Neural cell (in vitro differentiated cells): ENCODE measurements around the gene CDK9. TPM values are rescaled to one million over a fixed set of nuclear protein-coding genes. Genes with fewer than 3 reads are reported as not detected.

Experiments used
- H2AFZ ChIP-seq: fragments of 200-600, 300-800 bp; sonication (generic), shearing (Covaris generic); 2 replicates; pipeline ENCODE4 v1.6.0; 2014; ENCODE audit warnings: low read depth, mild to moderate bottlenecking, antibody characterized with exemption, low read length, moderate library complexity
- H3F3A ChIP-seq: fragments of 200-600 bp; shearing (Covaris generic); 2 replicates; pipeline ENCODE4 v1.6.1; 2016; ENCODE audit warnings: mild to moderate bottlenecking, moderate library complexity, mixed read lengths, antibody characterized with exemption, low read length; ENCODE audit not compliant: insufficient read depth, poor library complexity, severe bottlenecking
- H3K27ac ChIP-seq: fragments of 200-600, 300-800 bp; sonication (generic), shearing (Covaris generic); 2 replicates; pipeline ENCODE4 v1.5.1; 2014; ENCODE audit warnings: mild to moderate bottlenecking, low read length, moderate library complexity
- H3K27me3 ChIP-seq: fragments of 300-800, 200-600 bp; sonication (generic), shearing (Covaris generic); 2 replicates; pipeline ENCODE4 v1.6.0; 2014; ENCODE audit warnings: mild to moderate bottlenecking, low read depth, low read length, moderate library complexity; ENCODE audit not compliant: insufficient read depth
- H3K36me3 ChIP-seq: fragments of 300-800, 200-600 bp; sonication (generic), shearing (Covaris generic); 2 replicates; pipeline ENCODE4 v1.5.1; 2014; ENCODE audit warnings: mild to moderate bottlenecking, antibody characterized with exemption, low read length, moderate library complexity; ENCODE audit not compliant: insufficient read depth
- H3K4me2 ChIP-seq: fragments of 300-800, 200-600 bp; sonication (generic), shearing (Covaris generic); 2 replicates; pipeline ENCODE4 v1.6.0; 2014; ENCODE audit warnings: mild to moderate bottlenecking, low read length
- H3K4me3 ChIP-seq: fragments of 300-800, 200-600 bp; sonication (generic), shearing (Covaris generic); 2 replicates; pipeline ENCODE4 v1.5.1; 2014; ENCODE audit warnings: mild to moderate bottlenecking, low read length, moderate library complexity
- H3K79me2 ChIP-seq: fragments of 200-600 bp; shearing (Covaris generic); replicated peaks from 2 replicates; pipeline ENCODE4 v1.6.0; 2014; ENCODE audit warnings: mild to moderate bottlenecking, low read length, moderate library complexity; ENCODE audit not compliant: insufficient read depth
- H3K9ac ChIP-seq: fragments of 300-800, 200-600 bp; sonication (generic), shearing (Covaris generic); 2 replicates; pipeline ENCODE4 v1.6.1; 2016; ENCODE audit warnings: mild to moderate bottlenecking, low read length, mixed read lengths
- H3K9me2 ChIP-seq: fragments of 200-600 bp; shearing (Covaris generic); 2 replicates; pipeline ENCODE4 v1.6.1; 2016; ENCODE audit warnings: mild to moderate bottlenecking, low read length, mixed read lengths; ENCODE audit not compliant: insufficient read depth
- H3K9me3 ChIP-seq: fragments of 200-600, 300-800 bp; sonication (generic), shearing (Covaris generic); 2 replicates; pipeline ENCODE4 v1.6.1; 2016; ENCODE audit warnings: mild to moderate bottlenecking, mixed run types, low read length, moderate library complexity, mixed read lengths
- H4K20me1 ChIP-seq: fragments of 200-600 bp; shearing (Covaris generic); 2 replicates; pipeline ENCODE4 v1.6.1; 2016; ENCODE audit warnings: mild to moderate bottlenecking, mixed run types; ENCODE audit not compliant: insufficient read depth
- EP300 ChIP-seq: fragments of 450-650 bp; conservative IDR thresholded peaks from 2 replicates; pipeline ENCODE4 v1.6.1; 2014; ENCODE audit warnings: antibody characterized with exemption, mild to moderate bottlenecking, moderate library complexity; ENCODE audit not compliant: poor library complexity, severe bottlenecking
- EZH2 ChIP-seq: fragments of 200-600, 300-800 bp; shearing (Covaris generic), sonication (generic); IDR thresholded peaks from 2 replicates; pipeline ENCODE4 v1.6.1; 2014; ENCODE audit warnings: antibody characterized with exemption, low read length, borderline replicate concordance, mild to moderate bottlenecking; ENCODE audit not compliant: insufficient read depth, poor library complexity, severe bottlenecking
- MXI1 ChIP-seq: fragments of 450-650 bp; conservative IDR thresholded peaks from 2 replicates; pipeline ENCODE4 v1.6.1; 2014; ENCODE audit warnings: antibody characterized with exemption, mild to moderate bottlenecking; ENCODE audit not compliant: poor library complexity, severe bottlenecking
- POLR2AphosphoS5 ChIP-seq: IDR thresholded peaks from 2 replicates; pipeline ENCODE4 v1.6.1; 2012
- RAD21 ChIP-seq: fragments of 450-650 bp; conservative IDR thresholded peaks from 2 replicates; pipeline ENCODE4 v1.6.1; 2014; ENCODE audit warnings: antibody characterized with exemption, mild to moderate bottlenecking, moderate library complexity
- SMC3 ChIP-seq: fragments of 450-650 bp; conservative IDR thresholded peaks from 2 replicates; pipeline ENCODE4 v1.6.1; 2014; ENCODE audit warnings: antibody characterized with exemption, mild to moderate bottlenecking, moderate library complexity; ENCODE audit not compliant: poor library complexity
- TAF1 ChIP-seq: IDR thresholded peaks from 2 replicates; pipeline ENCODE4 v1.6.1; 2012; ENCODE audit warnings: low read depth
- polyA plus RNA-seq: library from polyadenylated mRNA; depleted of rRNA; stranded (reverse); fragments of >200 nt; gene quantifications from 2 replicates; pipeline ENCODE4 v1.2.3, GENCODE V29; 2014
- TF ChIP-seq, protein P1 (sequence below): IDR thresholded peaks from 2 replicates; pipeline ENCODE4 v1.6.1; 2012; ENCODE audit warnings: borderline replicate concordance
- TF ChIP-seq, protein P2 (sequence below): fragments of 450-650 bp; IDR thresholded peaks from 2 replicates; pipeline ENCODE4 v1.5.1; 2014; ENCODE audit warnings: antibody characterized with exemption, mild to moderate bottlenecking, moderate library complexity; ENCODE audit not compliant: poor library complexity, severe bottlenecking

The CDK9 gene
- polyA plus RNA-seq, 1 donor from 2014 or later: 195 TPM

DNA sequence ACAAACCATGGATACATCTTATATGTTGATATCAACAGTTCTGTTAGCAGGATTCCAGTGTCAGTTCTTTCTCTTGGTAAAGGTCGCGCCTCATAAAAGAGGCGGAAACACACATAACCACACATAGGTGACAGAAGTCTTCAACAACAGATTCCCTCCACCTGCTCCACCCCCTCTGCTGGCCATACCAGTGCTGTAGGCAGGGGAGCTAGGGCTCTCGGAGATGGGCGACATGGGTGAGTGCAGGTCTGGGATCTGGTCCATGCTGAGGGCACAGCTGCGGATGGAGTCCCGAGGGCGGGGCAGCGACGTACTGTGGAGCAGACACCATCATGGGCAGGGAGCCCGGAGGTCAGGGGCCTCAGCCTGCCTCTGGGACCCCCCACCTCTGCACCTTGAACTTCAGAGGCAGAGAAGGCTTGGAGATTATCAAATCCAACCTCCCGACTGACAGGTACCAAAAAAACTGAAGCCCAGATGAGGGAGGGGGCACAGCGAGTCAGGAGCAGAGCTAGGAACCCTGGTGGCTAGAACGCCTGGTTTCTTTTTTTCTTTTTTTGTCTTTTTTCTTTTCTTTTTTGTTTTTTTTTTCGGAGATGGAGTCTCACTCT is 38.8 kb upstream of the CDK9 start:
- H4K20me1 ChIP-seq: no peaks in the 10 kb centered on the region
- TF ChIP-seq EP300: no peak
- TF ChIP-seq MXI1: no peak
- TF ChIP-seq, protein P1, sequence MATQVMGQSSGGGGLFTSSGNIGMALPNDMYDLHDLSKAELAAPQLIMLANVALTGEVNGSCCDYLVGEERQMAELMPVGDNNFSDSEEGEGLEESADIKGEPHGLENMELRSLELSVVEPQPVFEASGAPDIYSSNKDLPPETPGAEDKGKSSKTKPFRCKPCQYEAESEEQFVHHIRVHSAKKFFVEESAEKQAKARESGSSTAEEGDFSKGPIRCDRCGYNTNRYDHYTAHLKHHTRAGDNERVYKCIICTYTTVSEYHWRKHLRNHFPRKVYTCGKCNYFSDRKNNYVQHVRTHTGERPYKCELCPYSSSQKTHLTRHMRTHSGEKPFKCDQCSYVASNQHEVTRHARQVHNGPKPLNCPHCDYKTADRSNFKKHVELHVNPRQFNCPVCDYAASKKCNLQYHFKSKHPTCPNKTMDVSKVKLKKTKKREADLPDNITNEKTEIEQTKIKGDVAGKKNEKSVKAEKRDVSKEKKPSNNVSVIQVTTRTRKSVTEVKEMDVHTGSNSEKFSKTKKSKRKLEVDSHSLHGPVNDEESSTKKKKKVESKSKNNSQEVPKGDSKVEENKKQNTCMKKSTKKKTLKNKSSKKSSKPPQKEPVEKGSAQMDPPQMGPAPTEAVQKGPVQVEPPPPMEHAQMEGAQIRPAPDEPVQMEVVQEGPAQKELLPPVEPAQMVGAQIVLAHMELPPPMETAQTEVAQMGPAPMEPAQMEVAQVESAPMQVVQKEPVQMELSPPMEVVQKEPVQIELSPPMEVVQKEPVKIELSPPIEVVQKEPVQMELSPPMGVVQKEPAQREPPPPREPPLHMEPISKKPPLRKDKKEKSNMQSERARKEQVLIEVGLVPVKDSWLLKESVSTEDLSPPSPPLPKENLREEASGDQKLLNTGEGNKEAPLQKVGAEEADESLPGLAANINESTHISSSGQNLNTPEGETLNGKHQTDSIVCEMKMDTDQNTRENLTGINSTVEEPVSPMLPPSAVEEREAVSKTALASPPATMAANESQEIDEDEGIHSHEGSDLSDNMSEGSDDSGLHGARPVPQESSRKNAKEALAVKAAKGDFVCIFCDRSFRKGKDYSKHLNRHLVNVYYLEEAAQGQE: no peak
- TF ChIP-seq POLR2AphosphoS5: no peak
- no peak for TF ChIP-seq TAF1
- no peak for TF ChIP-seq EZH2
- no peak for TF ChIP-seq RAD21
- TF ChIP-seq SMC3: no peak

DNA sequence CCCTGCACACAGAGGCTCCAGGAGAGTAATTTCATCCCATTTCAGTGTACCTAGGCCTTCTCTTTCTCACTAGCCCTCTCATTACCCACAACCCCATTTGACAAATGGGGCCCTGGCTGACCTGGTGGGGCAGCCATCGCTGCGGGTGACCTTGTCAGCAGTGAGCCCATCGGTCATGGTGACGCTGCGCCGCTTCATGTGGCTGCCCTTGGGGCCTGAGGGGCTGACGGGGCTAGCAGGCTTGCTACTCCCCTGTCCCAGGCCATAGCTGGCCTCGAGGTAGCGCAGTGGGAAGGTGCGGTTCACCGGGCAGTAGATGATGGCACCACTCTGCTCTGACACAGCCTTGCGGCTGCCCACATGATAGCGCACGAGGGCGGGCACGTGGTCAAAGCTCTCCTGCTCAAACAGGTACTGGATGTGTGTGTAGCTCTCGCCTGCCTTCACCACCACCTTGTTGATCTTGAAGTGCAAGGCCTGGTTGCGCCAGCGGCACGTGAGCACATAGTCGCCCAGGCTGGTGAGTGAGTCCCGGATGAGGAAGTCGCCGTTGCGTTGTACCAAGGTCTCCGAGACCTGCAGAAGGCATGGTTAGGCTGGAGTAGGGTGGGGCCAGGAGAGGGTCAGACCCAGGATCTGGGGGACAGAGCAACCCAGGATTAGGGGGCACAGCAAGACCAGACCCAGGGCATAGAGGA is 36.6 kb upstream of the CDK9 start:
- H4K20me1 ChIP-seq: no peaks in the 10 kb centered on the region
- H3K27me3 ChIP-seq: no peaks in the 10 kb centered on the region
- TF ChIP-seq SMC3: no peak
- no peak overlapping the region for H3K9ac ChIP-seq
- H3F3A ChIP-seq: no peaks in the 10 kb centered on the region
- H3K27ac ChIP-seq: no peak overlapping the region
- no peaks in the 10 kb centered on the region for H3K9me2 ChIP-seq
- no peak overlapping the region for H3K4me2 ChIP-seq
- no peak overlapping the region for H2AFZ ChIP-seq
- H3K4me3 ChIP-seq: no peak overlapping the region
- no peaks in the 10 kb centered on the region for H3K36me3 ChIP-seq
- H3K9me3 ChIP-seq: no peaks in the 10 kb centered on the region
- peaks cover 19% of the 10 kb centered on the region for H3K79me2 ChIP-seq

More for the DNA sequence above, 38.8 kb upstream of the CDK9 start:
- H3K79me2 ChIP-seq: peaks cover under 1% of the 10 kb centered on the region
- H3K4me2 ChIP-seq: no peak overlapping the region
- no peaks in the 10 kb centered on the region for H3F3A ChIP-seq
- H3K9ac ChIP-seq: no peak overlapping the region
- H3K9me2 ChIP-seq: no peaks in the 10 kb centered on the region
- no peak overlapping the region for H2AFZ ChIP-seq
- H3K9me3 ChIP-seq: no peaks in the 10 kb centered on the region
- no peak overlapping the region for H3K27ac ChIP-seq
- no peaks in the 10 kb centered on the region for H3K27me3 ChIP-seq
- no peak overlapping the region for H3K4me3 ChIP-seq
- H3K36me3 ChIP-seq: no peaks in the 10 kb centered on the region

DNA sequence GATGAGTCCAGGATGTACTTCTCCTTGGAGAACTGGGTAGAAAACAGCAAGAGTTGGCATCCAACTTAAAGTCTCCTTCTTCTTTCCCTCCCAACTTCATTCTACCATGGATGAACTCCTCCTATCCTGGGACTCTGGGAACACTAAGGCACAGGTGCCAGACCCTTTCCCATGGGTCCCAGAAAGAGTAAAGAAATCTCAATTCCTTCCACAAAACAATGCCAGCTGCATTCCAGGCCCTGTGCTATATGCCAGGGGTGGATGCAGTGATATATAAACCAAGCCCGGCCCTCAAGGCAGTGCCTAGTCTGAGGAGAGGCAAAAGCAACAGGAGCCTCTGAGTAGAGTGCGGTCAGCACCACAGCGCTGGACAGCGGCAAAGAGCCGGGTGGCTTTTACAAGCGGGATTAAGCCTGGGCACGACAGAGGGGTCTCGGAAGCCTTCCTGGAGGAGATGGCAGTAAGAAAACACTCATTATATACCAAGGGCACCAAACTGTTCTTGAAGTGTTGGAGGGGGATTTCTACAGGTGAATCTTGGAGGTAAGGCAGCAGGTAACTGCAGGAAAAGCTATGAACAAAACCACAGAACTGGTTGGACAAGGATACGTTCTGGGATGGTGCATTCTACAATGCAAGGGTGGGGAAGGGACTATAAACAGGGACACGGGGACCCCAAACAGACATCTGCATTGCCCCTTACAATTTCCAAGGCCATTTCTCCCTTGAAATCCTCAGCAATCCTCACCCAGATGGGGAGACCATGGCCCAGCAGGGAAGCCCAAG is 34.4 kb upstream of the CDK9 start:
- peaks cover 26% of the 10 kb centered on the region for H3K79me2 ChIP-seq
- no peaks in the 10 kb centered on the region for H3K9me2 ChIP-seq
- peak overlapping the region; percentile 100 for H3K4me3 ChIP-seq
- H3F3A ChIP-seq: no peaks in the 10 kb centered on the region
- H3K36me3 ChIP-seq: no peaks in the 10 kb centered on the region
- H3K27ac ChIP-seq: no peak overlapping the region
- H3K4me2 ChIP-seq: no peak overlapping the region
- H3K27me3 ChIP-seq: no peaks in the 10 kb centered on the region
- no peak overlapping the region for H2AFZ ChIP-seq
- peak overlapping the region; percentile 100 for H3K9ac ChIP-seq
- TF ChIP-seq, protein P1: no peak
- TF ChIP-seq POLR2AphosphoS5: no peak
- TF ChIP-seq RAD21: no peak
- TF ChIP-seq EZH2: no peak
- no peak for TF ChIP-seq SMC3
- TF ChIP-seq TAF1: no peak
- no peak for TF ChIP-seq EP300
- TF ChIP-seq, protein P2, sequence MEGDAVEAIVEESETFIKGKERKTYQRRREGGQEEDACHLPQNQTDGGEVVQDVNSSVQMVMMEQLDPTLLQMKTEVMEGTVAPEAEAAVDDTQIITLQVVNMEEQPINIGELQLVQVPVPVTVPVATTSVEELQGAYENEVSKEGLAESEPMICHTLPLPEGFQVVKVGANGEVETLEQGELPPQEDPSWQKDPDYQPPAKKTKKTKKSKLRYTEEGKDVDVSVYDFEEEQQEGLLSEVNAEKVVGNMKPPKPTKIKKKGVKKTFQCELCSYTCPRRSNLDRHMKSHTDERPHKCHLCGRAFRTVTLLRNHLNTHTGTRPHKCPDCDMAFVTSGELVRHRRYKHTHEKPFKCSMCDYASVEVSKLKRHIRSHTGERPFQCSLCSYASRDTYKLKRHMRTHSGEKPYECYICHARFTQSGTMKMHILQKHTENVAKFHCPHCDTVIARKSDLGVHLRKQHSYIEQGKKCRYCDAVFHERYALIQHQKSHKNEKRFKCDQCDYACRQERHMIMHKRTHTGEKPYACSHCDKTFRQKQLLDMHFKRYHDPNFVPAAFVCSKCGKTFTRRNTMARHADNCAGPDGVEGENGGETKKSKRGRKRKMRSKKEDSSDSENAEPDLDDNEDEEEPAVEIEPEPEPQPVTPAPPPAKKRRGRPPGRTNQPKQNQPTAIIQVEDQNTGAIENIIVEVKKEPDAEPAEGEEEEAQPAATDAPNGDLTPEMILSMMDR: no peak
- TF ChIP-seq MXI1: no peak
- H4K20me1 ChIP-seq: no peaks in the 10 kb centered on the region
- H3K9me3 ChIP-seq: no peaks in the 10 kb centered on the region
